BJ (cell line): ENCODE measurements around the gene PERP. TPM values are rescaled to one million over a fixed set of nuclear protein-coding genes. Genes with fewer than 3 reads are reported as not detected.

Source experiments
- CTCF ChIA-PET: fragments of 350-600 bp; formaldehyde crosslinking; extraction: SDS; loops from one replicate; lab custom pipeline; 2021; ENCODE audit warnings: antibody characterized with exemption, inconsistent platforms; lab: Yijun Ruan, JAX
- POLR2A ChIA-PET: fragments of 300-600 bp; sonication (Branson Sonifier 250); formaldehyde crosslinking; extraction: SDS; loops from one replicate; lab custom pipeline; 2021; ENCODE audit warnings: antibody characterized with exemption; lab: Charles Lee
- DNase-seq: peaks from one replicate; pipeline ENCODE4 v3.0.0-alpha.2; 2011; ENCODE audit warnings: low read depth
- H3K27me3 ChIP-seq: 2 replicates; pipeline ENCODE4 v1.6.0; 2011; ENCODE audit warnings: low read length; ENCODE audit not compliant: control insufficient read depth, insufficient read depth
- H3K36me3 ChIP-seq: 2 replicates; pipeline ENCODE4 v1.5.1; 2011; ENCODE audit warnings: low read length; ENCODE audit not compliant: control insufficient read depth, insufficient read depth
- H3K4me3 ChIP-seq: 2 replicates; pipeline ENCODE4 v1.5.1; 2011; ENCODE audit warnings: low read depth, mild to moderate bottlenecking, control low read depth, low read length
- CTCF ChIP-seq: IDR thresholded peaks from 2 replicates; pipeline ENCODE4 v1.5.1; 2011; ENCODE audit warnings: low read depth, mild to moderate bottlenecking, control low read depth, inconsistent platforms, low read length, moderate library complexity; ENCODE audit not compliant: insufficient read depth
- polyA plus RNA-seq: library from polyadenylated mRNA; depleted of rRNA; stranded (reverse); fragments of >200 nt; gene quantifications from 2 replicates; pipeline ENCODE4 v1.2.3, GENCODE V29; 2011

PERP gene
- polyA plus RNA-seq, 1 experiment = 47.5 TPM

- CTCF ChIA-PET = interaction anchor here (0.8 to 4.7 kb wide), 12 partner anchors 51 to 648 kb away, joined by 3 to 34 read pairs (median 18); partner anchors contain the start of gene HEBP2
- Histone ChIP-seq H3K27me3 (peaks cover 5% of the 10 kb centered on the region), H3K36me3 (no peaks in the 10 kb centered on the region), H3K4me3 (no peak overlapping the region)
- no peak for DNase-seq
- POLR2A ChIA-PET = no interaction called here
- TF ChIP-seq CTCF = no peak
These were observed 10.2 kb upstream of the PERP start for GRCh38 chr6:138117376-138117914.

GRCh38 chr6:138116661-138116999, 9.4 kb upstream of the PERP start:
- TF ChIP-seq CTCF = no peak
- H3K36me3 ChIP-seq = no peaks in the 10 kb centered on the region
- no peak overlapping the region for H3K4me3 ChIP-seq
- H3K27me3 ChIP-seq = no peaks in the 10 kb centered on the region; the same call in 1 of the 2 replicates
- POLR2A ChIA-PET = no interaction called here
- CTCF ChIA-PET = interaction anchor here (0.8 to 4.7 kb wide), 28 partner anchors 9 to 649 kb away, joined by 3 to 34 read pairs (median 5); partner anchors contain the start of gene HEBP2
- DNase-seq = no peak

- no peaks in the 10 kb centered on the region for H3K36me3 ChIP-seq
- no peak overlapping the region for H3K4me3 ChIP-seq
- ChIA-PET CTCF (interaction anchor here (0.6 to 4.7 kb wide), 36 partner anchors 10 to 649 kb away, joined by 3 to 34 read pairs (median 5); partner anchors contain the start of gene HEBP2), POLR2A (no interaction called here)
- peak; percentile 60 for TF ChIP-seq CTCF
- H3K27me3 ChIP-seq = no peaks in the 10 kb centered on the region; the same call in 1 of the 2 replicates
- no peak for DNase-seq
These were observed 8.8 kb upstream of the PERP start for GRCh38 chr6:138115877-138116660.

DNA sequence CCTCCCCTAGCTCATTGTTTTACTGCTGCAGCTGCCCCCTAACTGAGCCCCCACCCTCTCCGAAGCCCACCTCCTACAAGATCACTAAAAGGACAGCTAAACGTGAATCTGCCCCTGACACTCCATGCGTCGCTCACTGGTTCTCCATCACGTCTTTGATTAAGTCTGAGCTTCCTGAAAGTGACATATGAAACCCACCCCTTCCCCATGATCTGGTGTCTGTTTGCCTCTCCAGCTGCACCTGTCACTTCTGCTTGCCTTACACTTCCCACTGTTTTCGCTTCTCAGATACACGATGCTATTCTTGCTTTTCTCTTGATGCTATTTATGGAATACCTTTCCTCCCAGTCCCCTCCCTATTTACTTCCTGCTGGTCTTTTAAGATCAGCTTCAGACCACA, 8.0 kb upstream of the PERP start:
- POLR2A ChIA-PET = no interaction called here
- Histone ChIP-seq H3K4me3 (no peak overlapping the region), H3K36me3 (no peaks in the 10 kb centered on the region), H3K27me3 (no peaks in the 10 kb centered on the region; the same call in 1 of the 2 replicates)
- TF ChIP-seq CTCF = no peak
- DNase-seq = no peak
- CTCF ChIA-PET = interaction anchor here (0.6 to 4.7 kb wide), 32 partner anchors 9 to 650 kb away, joined by 3 to 34 read pairs (median 5); partner anchors contain the start of gene HEBP2

GRCh38 chr6:138113588-138114210, 6.5 kb upstream of the PERP start:
- Histone ChIP-seq H3K36me3 (no peaks in the 10 kb centered on the region), H3K4me3 (no peak overlapping the region), H3K27me3 (no peaks in the 10 kb centered on the region; the same call in 1 of the 2 replicates)
- ChIA-PET POLR2A (interaction anchor here (0.7 kb wide), 1 partner anchor 407 kb away, joined by 8 read pairs; no protein-coding TSS in a partner anchor), CTCF (interaction anchor here (0.5 to 3.9 kb wide), 7 partner anchors 12 to 915 kb away, joined by 3 to 17 read pairs (median 3); no protein-coding TSS in a partner anchor)
- TF ChIP-seq CTCF = no peak
- no peak for DNase-seq
